ENCODE measurements around the gene DBN1.

DNA sequence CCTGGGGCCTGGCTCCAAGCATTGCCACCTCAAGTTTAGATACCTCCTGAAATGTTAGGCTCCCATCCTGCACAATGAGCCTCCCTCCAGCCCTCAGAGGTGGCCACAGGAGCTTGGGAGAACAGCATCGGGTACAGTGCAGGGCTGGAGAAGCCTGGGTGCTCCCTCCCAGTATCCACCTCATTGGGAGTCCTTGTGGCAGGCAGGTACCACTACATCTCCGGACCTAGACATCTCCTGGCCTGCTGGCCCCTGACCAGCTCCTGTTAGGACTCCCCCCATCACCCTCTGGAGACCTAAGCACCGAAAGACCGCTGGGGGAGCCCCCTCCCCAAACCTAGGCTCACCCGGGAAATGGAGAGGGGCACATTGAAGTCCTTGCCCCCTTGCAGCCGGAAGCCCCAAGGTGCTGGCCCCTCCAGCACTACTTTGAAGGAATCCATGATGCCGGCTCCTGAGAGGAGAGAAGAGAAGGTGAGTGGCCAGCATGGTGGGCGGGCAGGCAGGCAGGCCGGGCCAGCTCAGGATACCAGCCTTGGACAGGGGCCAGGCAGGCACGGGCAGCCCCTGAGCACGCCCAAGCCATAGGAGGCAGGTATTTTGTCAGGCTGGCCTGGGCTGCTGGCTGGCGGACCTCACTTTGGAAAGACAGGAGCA lies 22.8 kb upstream of the DBN1 start:
- TF ChIP-seq EZH2 (IDR thresholded peaks at IDR 0.05; ENCODE audit: insufficient read depth, poor library complexity, severe bottlenecking) (no peak), EZH2phosphoT487 (IDR thresholded peaks at IDR 0.05; ENCODE audit: insufficient read depth, low read depth) (no peak)

Measured in GM23248 (cell line).